NB4 (cell line): ENCODE data around the gene GSDME.

Experiments used
- CTCF ChIP-seq: IDR thresholded peaks from one replicate; pipeline ENCODE4 v1.5.1; 2012; ENCODE audit warnings: low read depth, low read length
- MYC ChIP-seq: IDR thresholded peaks from 2 replicates; pipeline ENCODE4 v1.6.1; 2011; ENCODE audit warnings: low read depth, low read length
- POLR2A ChIP-seq: IDR thresholded peaks from 2 replicates; pipeline ENCODE4 v1.6.1; 2011; ENCODE audit warnings: mild to moderate bottlenecking; ENCODE audit not compliant: insufficient read length; ENCODE audit errors: extremely low read depth
- TF ChIP-seq, protein P1 (sequence below): IDR thresholded peaks from 2 replicates; pipeline ENCODE4 v1.6.1; 2011; ENCODE audit warnings: low read depth, low read length

DNA sequence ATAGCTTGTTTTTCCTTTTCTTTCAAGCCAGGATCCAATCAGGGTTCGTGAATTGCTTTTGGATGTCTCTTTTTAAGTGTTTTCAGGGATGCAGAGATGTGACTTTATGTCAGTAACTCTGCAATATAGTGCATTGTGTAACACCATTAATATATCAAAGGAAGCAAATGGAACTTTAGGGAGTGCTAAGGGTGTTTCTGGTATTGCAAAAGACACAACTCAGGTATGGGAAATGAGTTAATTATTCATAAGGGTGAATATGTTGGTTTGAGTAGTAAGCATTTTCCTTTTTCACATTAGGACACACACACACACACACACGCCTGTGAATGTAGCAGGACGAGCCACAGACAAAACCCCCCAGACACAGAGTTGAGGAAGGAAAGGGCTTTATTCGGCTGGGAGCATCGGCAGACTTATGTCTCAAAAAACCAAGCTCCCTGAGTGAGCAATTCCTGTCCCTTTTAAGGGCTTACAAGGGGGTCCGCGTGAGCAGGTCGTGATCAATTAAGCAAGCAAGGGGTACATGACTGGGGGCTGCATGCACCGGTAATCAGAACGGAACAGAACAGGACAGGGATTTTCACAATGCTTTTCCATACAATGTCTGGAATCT, 31.8 kb upstream of the GSDME start:
- TF ChIP-seq POLR2A (no peak), CTCF (no peak), MYC (no peak)
- TF ChIP-seq, protein P1, sequence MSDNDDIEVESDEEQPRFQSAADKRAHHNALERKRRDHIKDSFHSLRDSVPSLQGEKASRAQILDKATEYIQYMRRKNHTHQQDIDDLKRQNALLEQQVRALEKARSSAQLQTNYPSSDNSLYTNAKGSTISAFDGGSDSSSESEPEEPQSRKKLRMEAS, result no peak
